ENCODE measurements around the gene CRYZL1. TPM values are rescaled to one million over a fixed set of nuclear protein-coding genes. Genes with fewer than 3 reads are reported as not detected.
A peak's percentile ranks its signal among the peaks of the same experiment; 100 is the strongest.

CRYZL1 gene
- total and polyA plus RNA-seq, 2 of the 8 experiments (the other 6 are each of a cell fraction or from before 2014, with no cell fraction given) = 15.6 to 15.8 TPM

- TF ChIP-seq FOSL1 (IDR thresholded peaks at IDR 0.05; ENCODE audit: insufficient read depth, low read depth, low read length) (no peak), ASH2L (IDR thresholded peaks at IDR 0.05; ENCODE audit: low read length) (peak; percentile 62), BACH1 (IDR thresholded peaks at IDR 0.05; ENCODE audit: low read length) (0 out of 2 replicates have a peak, but pooled peaks have one; percentile 18), CBX5 (IDR thresholded peaks at IDR 0.05; ENCODE audit: low read depth, low read length) (no peak), RNF2 (IDR thresholded peaks at IDR 0.05; ENCODE audit: borderline replicate concordance, low read depth, low read length, missing control alignments, poor library complexity, severe bottlenecking) (no peak), SRF (IDR thresholded peaks at IDR 0.05; ENCODE audit: low read depth, low read length) (no peak), CHD7 (IDR thresholded peaks at IDR 0.05; ENCODE audit: insufficient replicate concordance, low read length) (no peak), GTF2F1 (IDR thresholded peaks at IDR 0.05; ENCODE audit: borderline replicate concordance, low read depth, low read length) (no peak), CEBPB (IDR thresholded peaks at IDR 0.05; ENCODE audit: low read depth, low read length) (no peak), EGR1 (IDR thresholded peaks at IDR 0.05; ENCODE audit: borderline replicate concordance, low read depth, low read length) (peak; percentile 47)
Measured at GRCh38 chr21:33642027-33642895, 720 bp upstream of the CRYZL1 start, which contains the start of gene ITSN1 (continued).

Measured in H1 (cell line).